ENCODE measurements around the gene MS4A12. TPM values are rescaled to one million over a fixed set of nuclear protein-coding genes. Genes with fewer than 3 reads are reported as not detected.
"Not testable (repeated sequence)": the region's sequence is repeated elsewhere in the genome, so short reads cannot be mapped to it uniquely, and the experiment has no call there.

MS4A12 gene
- total RNA-seq, 2 experiments from 2014 or later, result not detected

- CTCF ChIA-PET, result interaction anchor here (1.1 kb wide), 1 partner anchor 135 kb away, joined by 3 read pairs; no protein-coding TSS in a partner anchor
- Mint-ChIP-seq H3K4me1 (ENCODE audit: low read depth) (no peaks in the 10 kb centered on the region), H3K9me3 (no peaks in the 10 kb centered on the region), H3K4me3 (no peak overlapping the region), H3K36me3 (ENCODE audit: low read depth) (no peaks in the 10 kb centered on the region), H3K27me3 (peaks cover 29% of the 10 kb centered on the region), H3K27ac (no peak overlapping the region)
- intact Hi-C loops (cut with micrococcal nuclease), result no loop called here
- POLR2A ChIA-PET, result no interaction called here
- no peak for ATAC-seq
- TF ChIP-seq CTCF (IDR thresholded peaks at IDR 0.05), result no peak
- DNase-seq, result no peak
Measured at GRCh38 chr11:60498399-60498798, 5.8 kb downstream of the MS4A12 start.

- TF ChIP-seq CTCF (IDR thresholded peaks at IDR 0.05), result no peak
- intact Hi-C loops (cut with micrococcal nuclease), result no loop called here
- no peaks in the 10 kb centered on the region for H3K9me3 Mint-ChIP-seq
- ATAC-seq, result no peak
- H3K27me3 Mint-ChIP-seq, result peaks cover 29% of the 10 kb centered on the region
- H3K36me3 Mint-ChIP-seq (ENCODE audit: low read depth), result no peaks in the 10 kb centered on the region
- H3K4me3 Mint-ChIP-seq, result no peak overlapping the region
- H3K4me1 Mint-ChIP-seq (ENCODE audit: low read depth), result no peaks in the 10 kb centered on the region
- no peak overlapping the region for H3K27ac Mint-ChIP-seq
- peak; percentile 12 for DNase-seq
- ChIA-PET POLR2A (no interaction called here), CTCF (interaction anchor here (1.2 kb wide), 1 partner anchor 10 kb away, joined by 4 read pairs; no protein-coding TSS in a partner anchor)
Measured at GRCh38 chr11:60498853-60499252, 6.3 kb downstream of the MS4A12 start.

- Mint-ChIP-seq H3K27ac (no peak overlapping the region), H3K27me3 (peaks cover 27% of the 10 kb centered on the region), H3K9me3 (no peaks in the 10 kb centered on the region), H3K36me3 (ENCODE audit: low read depth) (no peaks in the 10 kb centered on the region), H3K4me3 (no peak overlapping the region), H3K4me1 (ENCODE audit: low read depth) (peaks cover 11% of the 10 kb centered on the region)
- intact Hi-C loops (cut with micrococcal nuclease), result no loop called here
- POLR2A ChIA-PET, result no interaction called here
- CTCF ChIA-PET, result no interaction called here
- DNase-seq (no peak), ATAC-seq (no peak)
- TF ChIP-seq CTCF (IDR thresholded peaks at IDR 0.05), result no peak
Measured at GRCh38 chr11:60500276-60500910, 7.8 kb downstream of the MS4A12 start.

GRCh38 chr11:60502221-60502775, 9.7 kb downstream of the MS4A12 start:
- no peak for TF ChIP-seq CTCF (IDR thresholded peaks at IDR 0.05)
- Mint-ChIP-seq H3K4me1 (ENCODE audit: low read depth) (peaks cover 11% of the 10 kb centered on the region), H3K27me3 (peaks cover 36% of the 10 kb centered on the region), H3K4me3 (no peak overlapping the region), H3K9me3 (no peaks in the 10 kb centered on the region), H3K27ac (no peak overlapping the region), H3K36me3 (ENCODE audit: low read depth) (no peaks in the 10 kb centered on the region)
- POLR2A ChIA-PET, result no interaction called here
- intact Hi-C loops (cut with micrococcal nuclease), result no loop called here
- no peak for DNase-seq
- CTCF ChIA-PET, result no interaction called here
- ATAC-seq, result no peak

GRCh38 chr11:60504219-60504905, 11.8 kb downstream of the MS4A12 start:
- Mint-ChIP-seq H3K27me3 (peaks cover 31% of the 10 kb centered on the region), H3K36me3 (ENCODE audit: low read depth) (no peaks in the 10 kb centered on the region), H3K27ac (no peak overlapping the region), H3K9me3 (peaks cover 4% of the 10 kb centered on the region), H3K4me1 (ENCODE audit: low read depth) (peaks cover 11% of the 10 kb centered on the region), H3K4me3 (no peak overlapping the region)
- peak; percentile 51 for ATAC-seq
- intact Hi-C loops (cut with micrococcal nuclease), result no loop called here
- ChIA-PET POLR2A (no interaction called here), CTCF (interaction anchor here (1.9 kb wide), 1 partner anchor 141 kb away, joined by 7 read pairs; no protein-coding TSS in a partner anchor)
- DNase-seq, result peak; percentile 14
- no peak for TF ChIP-seq CTCF (IDR thresholded peaks at IDR 0.05)

GRCh38 chr11:60509609-60510008, 17.0 kb downstream of the MS4A12 start:
- DNase-seq; intact Hi-C loops (cut with micrococcal nuclease); POLR2A ChIA-PET; ATAC-seq; H3K4me3 Mint-ChIP-seq; CTCF ChIA-PET; H3K27ac Mint-ChIP-seq; H3K9me3 Mint-ChIP-seq; H3K36me3 Mint-ChIP-seq (ENCODE audit: low read depth); H3K4me1 Mint-ChIP-seq (ENCODE audit: low read depth): not testable (repeated sequence)
- peaks cover 21% of the 10 kb centered on the region for H3K27me3 Mint-ChIP-seq

- H3K9me3 Mint-ChIP-seq; POLR2A ChIA-PET; H3K27ac Mint-ChIP-seq; H3K36me3 Mint-ChIP-seq (ENCODE audit: low read depth); DNase-seq; ATAC-seq; CTCF ChIA-PET; H3K4me1 Mint-ChIP-seq (ENCODE audit: low read depth); intact Hi-C loops (cut with micrococcal nuclease); H3K4me3 Mint-ChIP-seq: not testable (repeated sequence)
- H3K27me3 Mint-ChIP-seq, result peaks cover 25% of the 10 kb centered on the region
Measured at GRCh38 chr11:60510209-60510608, 17.6 kb downstream of the MS4A12 start.

Data from activated CD8-positive, alpha-beta T cell treated with anti-CD3 and anti-CD28 coated beads for 36 hours (primary cell).